ENCODE data around the gene SPINK9. TPM values are rescaled to one million over a fixed set of nuclear protein-coding genes. Genes with fewer than 3 reads are reported as not detected.

Gene SPINK9
- total and polyA plus RNA-seq, 4 donors: not detected

DNA sequence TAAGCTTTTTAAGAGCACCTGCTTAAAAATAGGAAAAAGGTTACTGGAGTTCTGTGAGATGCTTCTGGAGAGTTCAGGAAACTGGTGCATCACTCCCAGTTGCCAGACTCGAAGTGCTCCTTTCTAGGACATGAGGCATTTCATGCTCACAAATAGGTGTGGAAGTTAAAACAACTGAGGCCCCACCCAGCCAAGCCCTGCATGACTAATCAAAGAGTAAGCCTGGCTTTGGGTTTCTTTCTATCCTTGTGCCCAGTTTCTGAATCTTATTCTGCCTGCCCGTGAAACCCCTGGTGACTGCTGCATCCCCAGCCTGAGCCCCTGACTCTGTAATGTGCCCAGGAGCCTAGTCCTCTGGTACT lies 7.7 kb downstream of the SPINK9 start:
- no peak for TF ChIP-seq CTCF (IDR thresholded peaks at IDR 0.05; ENCODE audit: control extremely low read depth, extremely low read depth)
- WGBS, 2 donors: 79 to 93% methylated on average over 2 of the region's 2 CpGs
- Histone ChIP-seq H3K36me3 (ENCODE audit: control insufficient read depth in 4 of 4, insufficient read depth in 4 of 4, low read length in 4 of 4) (peaks cover 0 to 1% (median 0%) of the 10 kb centered on the region in 4 donors), H3K9ac (ENCODE audit: insufficient read depth in 1 of 2, low read length in 2 of 2) (no peak overlapping the region), H3K4me1 (ENCODE audit: control insufficient read depth in 5 of 5, insufficient read depth in 5 of 5, low read length in 5 of 5) (no peaks in the 10 kb centered on the region), H3K27me3 (ENCODE audit: control insufficient read depth in 3 of 3, insufficient read depth in 3 of 3, low read length in 2 of 3) (no peaks in the 10 kb centered on the region), H3K4me3 (no peak overlapping the region), H3K27ac (ENCODE audit: low read depth in 1 of 2, low read length in 1 of 2) (no peak overlapping the region), H3K9me3 (ENCODE audit: control insufficient read depth in 4 of 4, insufficient read depth in 3 of 4, low read length in 3 of 4) (peaks cover 0 to 2% (median 0%) of the 10 kb centered on the region in 4 donors)
- no peak for DNase-seq
- ATAC-seq (ENCODE audit: insufficient read depth, low FRiP score): no peak

- peaks cover 0 to 1% (median 0%) of the 10 kb centered on the region in 4 donors for H3K36me3 ChIP-seq (ENCODE audit: control insufficient read depth in 4 of 4, insufficient read depth in 4 of 4, low read length in 4 of 4)
Measured at GRCh38 chr5:148343603-148344487, 8.5 kb downstream of the SPINK9 start.

DNA sequence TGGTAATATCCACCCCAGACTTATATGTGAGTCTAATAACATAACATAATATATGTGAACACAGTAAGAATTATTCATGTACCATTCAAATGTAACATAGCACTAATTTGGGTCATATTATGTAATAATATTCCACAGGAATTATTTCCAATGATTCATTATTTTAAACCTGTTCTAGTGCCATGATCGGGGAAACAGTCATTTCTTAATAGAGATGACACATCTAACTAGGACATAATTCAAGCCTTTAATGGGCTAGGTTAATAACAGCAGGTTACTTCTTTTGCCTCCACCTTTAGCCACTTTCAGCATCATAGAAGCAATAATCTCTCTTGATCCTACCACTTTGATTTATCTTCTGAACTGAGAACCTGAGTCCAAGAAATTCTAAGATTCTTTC lies 12.3 kb downstream of the SPINK9 start:
- peaks cover 0 to 2% (median 0%) of the 10 kb centered on the region in 4 donors for H3K9me3 ChIP-seq (ENCODE audit: control insufficient read depth in 4 of 4, insufficient read depth in 3 of 4, low read length in 3 of 4)
- no peak overlapping the region for H3K4me3 ChIP-seq
- H3K9ac ChIP-seq (ENCODE audit: insufficient read depth in 1 of 2, low read length in 2 of 2): no peak overlapping the region
- H3K36me3 ChIP-seq (ENCODE audit: control insufficient read depth in 4 of 4, insufficient read depth in 4 of 4, low read length in 4 of 4): no peaks in the 10 kb centered on the region
- no peaks in the 10 kb centered on the region for H3K4me1 ChIP-seq (ENCODE audit: control insufficient read depth in 5 of 5, insufficient read depth in 5 of 5, low read length in 5 of 5)
- no peak for DNase-seq
- no peak for TF ChIP-seq CTCF (IDR thresholded peaks at IDR 0.05; ENCODE audit: control extremely low read depth, extremely low read depth)
- ATAC-seq (ENCODE audit: insufficient read depth, low FRiP score): no peak
- no peak overlapping the region for H3K27ac ChIP-seq (ENCODE audit: low read depth in 1 of 2, low read length in 1 of 2)
- no peaks in the 10 kb centered on the region for H3K27me3 ChIP-seq (ENCODE audit: control insufficient read depth in 3 of 3, insufficient read depth in 3 of 3, low read length in 2 of 3)
- 84 to 89% methylated on average over 1 of the region's 1 CpG for WGBS, 2 donors

More at GRCh38 chr5:148343603-148344487, 8.5 kb downstream of the SPINK9 start:
- H3K9me3 ChIP-seq (ENCODE audit: control insufficient read depth in 4 of 4, insufficient read depth in 3 of 4, low read length in 3 of 4): peaks cover 0 to 2% (median 0%) of the 10 kb centered on the region in 4 donors
- no peak overlapping the region for H3K27ac ChIP-seq (ENCODE audit: low read depth in 1 of 2, low read length in 1 of 2)
- DNase-seq (no peak), ATAC-seq (ENCODE audit: insufficient read depth, low FRiP score) (no peak)
- H3K4me3 ChIP-seq: no peak overlapping the region
- no peaks in the 10 kb centered on the region for H3K27me3 ChIP-seq (ENCODE audit: control insufficient read depth in 3 of 3, insufficient read depth in 3 of 3, low read length in 2 of 3)
- no peak overlapping the region for H3K9ac ChIP-seq (ENCODE audit: insufficient read depth in 1 of 2, low read length in 2 of 2)
- 73 to 89% methylated on average over 7 of the region's 7 CpGs for WGBS, 2 donors
- TF ChIP-seq CTCF (IDR thresholded peaks at IDR 0.05; ENCODE audit: control extremely low read depth, extremely low read depth): no peak
- no peaks in the 10 kb centered on the region for H3K4me1 ChIP-seq (ENCODE audit: control insufficient read depth in 5 of 5, insufficient read depth in 5 of 5, low read length in 5 of 5)

All from lung (tissue), 12 donors.